ENCODE data around the gene PTPN1.
A peak's percentile ranks its signal among the peaks of the same experiment; 100 is the strongest.
"Not testable (repeated sequence)": the region's sequence is repeated elsewhere in the genome, so short reads cannot be mapped to it uniquely, and the experiment has no call there.

Gene PTPN1

DNA sequence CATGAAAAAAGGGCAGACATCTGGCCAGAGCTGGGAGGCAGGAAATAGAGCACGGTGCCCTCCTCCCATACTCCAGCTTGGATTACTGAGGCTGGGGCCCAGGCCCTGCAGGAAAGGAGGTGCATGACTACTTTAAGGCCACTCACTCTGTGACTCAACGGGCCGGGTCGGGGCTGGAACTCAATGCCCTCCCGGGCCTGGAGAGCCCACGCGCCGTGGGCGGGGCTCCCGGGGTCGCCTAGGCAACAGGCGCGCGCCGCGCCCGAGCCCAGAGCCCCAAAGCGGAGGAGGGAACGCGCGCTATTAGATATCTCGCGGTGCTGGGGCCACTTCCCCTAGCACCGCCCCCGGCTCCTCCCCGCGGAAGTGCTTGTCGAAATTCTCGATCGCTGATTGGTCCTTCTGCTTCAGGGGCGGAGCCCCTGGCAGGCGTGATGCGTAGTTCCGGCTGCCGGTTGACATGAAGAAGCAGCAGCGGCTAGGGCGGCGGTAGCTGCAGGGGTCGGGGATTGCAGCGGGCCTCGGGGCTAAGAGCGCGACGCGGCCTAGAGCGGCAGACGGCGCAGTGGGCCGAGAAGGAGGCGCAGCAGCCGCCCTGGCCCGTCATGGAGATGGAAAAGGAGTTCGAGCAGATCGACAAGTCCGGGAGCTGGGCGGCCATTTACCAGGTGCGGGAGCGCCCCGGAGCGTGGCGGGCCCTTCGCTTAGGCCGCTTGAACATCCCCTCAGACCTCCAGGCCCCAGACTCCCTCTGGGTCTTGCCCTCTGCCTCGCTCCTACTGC, at the start of gene PTPN1:
TSS of gene PTPN1 (plus strand) at position 461 of the 783 bp plus-strand sequence. CDS start at position 606, 145 bp downstream.
- DNase-seq = peak; percentile 95 to 98

- DNase-seq = peak; percentile 69 to 82
Measured at GRCh38 chr20:50460608-50461267, 49.4 kb upstream of the PTPN1 start.

- DNase-seq = no peak
Measured at GRCh38 chr20:50462093-50462690, 48.0 kb upstream of the PTPN1 start.

DNA sequence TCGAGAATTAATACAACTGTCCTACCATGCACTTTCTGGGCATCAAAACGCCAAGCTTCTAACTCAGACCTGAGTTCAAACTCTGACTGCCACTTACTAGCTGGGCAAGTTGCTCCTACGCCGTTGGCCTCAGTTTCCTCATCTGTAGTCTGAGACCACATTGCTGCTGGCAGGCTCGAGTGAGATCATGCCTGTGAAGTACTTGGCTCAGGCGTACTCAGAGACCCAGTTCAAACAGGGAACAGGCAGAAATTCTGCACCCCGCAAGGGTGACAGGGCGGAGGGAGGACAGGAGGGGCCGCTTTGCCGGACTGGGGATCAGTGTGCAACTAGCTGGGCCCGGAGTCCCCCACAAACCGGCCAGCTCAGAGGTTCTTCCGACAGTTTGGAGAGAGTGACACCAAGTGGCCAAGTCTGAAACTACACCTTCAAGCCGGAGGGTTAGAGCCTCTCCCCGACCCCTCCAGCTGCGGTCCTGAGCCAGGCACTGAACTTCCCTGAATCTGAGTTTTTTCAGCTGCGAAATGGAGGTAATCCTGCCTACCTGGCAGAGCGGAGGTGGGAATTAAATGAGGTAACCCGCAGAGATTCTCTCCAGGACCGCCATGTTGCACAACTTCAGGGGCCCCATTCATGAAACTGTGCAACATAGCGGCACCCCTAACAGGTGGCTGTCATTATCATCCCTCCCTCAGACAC, 46.0 kb upstream of the PTPN1 start:
- DNase-seq = peak; percentile 59 to 65

DNA sequence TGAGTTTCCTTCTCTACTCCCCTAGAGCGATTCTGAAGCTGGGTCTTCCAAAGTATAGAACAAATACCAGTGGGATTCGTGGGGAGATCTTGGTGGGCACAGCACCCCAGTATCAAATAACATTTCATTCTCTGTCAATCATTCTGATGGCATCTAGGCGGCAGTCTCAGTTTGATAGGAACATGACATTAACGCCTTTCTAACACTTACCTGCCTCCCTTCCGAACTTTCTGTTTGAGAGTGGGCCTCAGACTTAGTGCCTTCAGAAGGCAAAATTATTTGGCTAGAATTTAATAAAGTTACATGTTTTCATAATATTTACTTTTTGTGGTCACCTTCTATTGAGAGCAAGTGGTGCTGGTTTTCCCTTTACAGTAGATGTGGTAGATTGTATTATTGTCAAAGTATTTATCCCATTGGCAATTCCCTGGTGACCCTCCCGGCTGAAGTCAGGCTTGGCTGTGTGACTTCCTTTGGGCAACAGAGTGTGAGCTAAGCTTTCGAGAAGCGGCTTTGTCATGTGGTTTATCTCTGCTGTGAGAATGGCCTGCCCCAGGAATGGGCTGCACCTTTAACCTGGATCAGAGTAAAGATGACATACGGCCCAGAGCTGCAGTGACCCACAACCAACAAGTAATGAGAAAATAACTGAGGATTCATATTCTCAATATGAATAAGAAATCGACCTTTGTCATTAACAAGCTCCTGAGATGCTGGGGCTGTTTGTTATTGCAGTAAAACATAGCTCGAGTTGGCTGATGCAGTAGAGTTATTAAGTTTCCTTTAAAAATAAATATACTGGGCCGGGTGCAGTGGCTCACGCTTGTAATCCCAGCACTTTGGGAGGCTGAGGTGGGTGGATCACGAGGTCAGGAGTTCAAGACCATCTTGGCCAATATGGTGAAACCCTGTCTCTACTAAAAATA, 45.2 kb upstream of the PTPN1 start:
- no peak for DNase-seq

GRCh38 chr20:50467174-50467573, 43.0 kb upstream of the PTPN1 start:
- no peak for DNase-seq

DNA sequence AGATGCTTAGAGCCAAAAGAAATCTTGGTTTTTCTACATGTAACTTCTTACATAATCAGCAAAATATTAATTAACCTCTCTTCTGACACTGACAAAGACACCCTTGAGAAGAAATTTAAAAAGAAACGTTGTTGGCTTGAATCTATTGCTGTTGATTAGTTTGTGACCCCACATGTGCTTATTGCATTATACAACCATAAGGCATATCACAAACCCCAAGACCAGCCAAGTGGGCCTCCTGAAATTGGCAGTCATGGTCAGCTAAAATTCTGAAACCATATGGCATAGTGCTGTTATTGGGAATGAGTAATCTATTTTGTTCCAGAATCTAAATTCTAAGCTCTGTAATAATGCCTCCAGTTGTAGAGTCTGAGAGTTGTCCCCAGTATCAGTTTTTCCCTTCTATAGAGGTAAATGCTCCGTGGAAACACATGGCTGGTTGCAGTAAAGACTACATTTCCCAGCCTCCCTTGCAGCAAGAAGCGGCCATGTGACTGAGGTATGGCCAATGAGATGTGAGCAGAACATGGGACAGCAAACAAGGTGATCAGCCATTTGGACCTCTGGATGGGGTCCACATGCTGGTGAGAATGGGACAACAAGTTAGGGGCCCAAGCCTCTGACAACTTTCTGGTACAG, 42.3 kb upstream of the PTPN1 start:
- peak; percentile 52 to 62 for DNase-seq

DNA sequence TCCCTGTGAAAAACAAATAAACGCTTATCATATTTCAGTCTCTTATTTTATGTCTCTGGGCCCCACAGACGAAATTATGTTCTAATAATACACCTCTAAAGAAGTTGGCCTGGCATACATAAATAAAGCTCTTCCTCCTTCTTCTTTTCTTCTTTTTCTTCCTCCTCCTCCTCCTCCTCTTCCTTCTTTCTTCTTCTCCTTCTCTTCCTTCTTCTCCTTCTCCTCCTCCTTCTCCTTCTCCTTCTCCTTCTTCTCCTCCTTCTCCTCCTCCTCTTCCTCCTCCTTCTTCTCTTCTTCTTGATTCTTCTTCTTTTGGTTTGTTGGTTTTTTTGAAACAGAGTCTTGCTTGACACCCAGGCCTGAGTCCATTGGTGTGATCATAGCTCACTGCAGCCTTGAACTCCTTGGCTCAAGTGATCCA, 41.8 kb upstream of the PTPN1 start:
- DNase-seq = no peak

GRCh38 chr20:50469176-50469723, 40.9 kb upstream of the PTPN1 start:
- DNase-seq = no peak

- DNase-seq = no peak
Measured at GRCh38 chr20:50469796-50470195, 40.4 kb upstream of the PTPN1 start.

- DNase-seq = no peak
Measured at GRCh38 chr20:50470264-50470858, 39.8 kb upstream of the PTPN1 start.

GRCh38 chr20:50471231-50471630, 39.0 kb upstream of the PTPN1 start:
- no peak for DNase-seq

- DNase-seq = no peak
Measured at GRCh38 chr20:50472693-50473664, 37.2 kb upstream of the PTPN1 start.

GRCh38 chr20:50474356-50474755, 35.8 kb upstream of the PTPN1 start:
- DNase-seq = not testable (repeated sequence)

DNA sequence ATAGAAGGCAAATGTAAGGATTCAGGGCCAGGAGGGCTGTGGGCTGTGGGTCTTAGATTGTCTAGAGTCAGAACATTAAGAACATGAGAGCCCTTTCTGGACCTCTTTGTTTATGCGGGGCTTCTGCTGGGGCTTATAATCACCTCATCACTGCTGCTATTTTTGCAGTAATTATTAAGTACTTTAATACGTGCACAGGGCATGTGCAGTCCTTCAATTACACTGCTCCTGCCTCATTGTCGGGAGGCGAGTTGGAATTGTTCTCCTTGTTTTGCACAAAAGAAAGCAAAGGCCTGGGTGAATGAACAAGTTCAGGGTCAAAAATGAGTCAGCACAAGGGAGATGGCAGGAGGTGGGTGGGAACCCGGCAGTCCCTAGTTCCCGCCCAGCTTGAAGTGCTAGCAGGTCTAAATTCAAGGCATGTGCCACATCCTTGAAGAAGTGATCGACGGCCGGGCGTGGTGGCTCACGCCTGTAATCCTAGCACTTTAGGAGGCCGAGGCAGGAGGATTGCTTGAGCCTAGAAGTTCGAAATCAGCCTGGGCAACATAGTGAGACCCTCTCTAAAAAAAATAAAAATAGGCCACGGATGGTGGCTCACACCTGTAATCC, 34.4 kb upstream of the PTPN1 start:
- DNase-seq = no peak

- no peak for DNase-seq
Measured at GRCh38 chr20:50477239-50477872, 32.8 kb upstream of the PTPN1 start.

DNA sequence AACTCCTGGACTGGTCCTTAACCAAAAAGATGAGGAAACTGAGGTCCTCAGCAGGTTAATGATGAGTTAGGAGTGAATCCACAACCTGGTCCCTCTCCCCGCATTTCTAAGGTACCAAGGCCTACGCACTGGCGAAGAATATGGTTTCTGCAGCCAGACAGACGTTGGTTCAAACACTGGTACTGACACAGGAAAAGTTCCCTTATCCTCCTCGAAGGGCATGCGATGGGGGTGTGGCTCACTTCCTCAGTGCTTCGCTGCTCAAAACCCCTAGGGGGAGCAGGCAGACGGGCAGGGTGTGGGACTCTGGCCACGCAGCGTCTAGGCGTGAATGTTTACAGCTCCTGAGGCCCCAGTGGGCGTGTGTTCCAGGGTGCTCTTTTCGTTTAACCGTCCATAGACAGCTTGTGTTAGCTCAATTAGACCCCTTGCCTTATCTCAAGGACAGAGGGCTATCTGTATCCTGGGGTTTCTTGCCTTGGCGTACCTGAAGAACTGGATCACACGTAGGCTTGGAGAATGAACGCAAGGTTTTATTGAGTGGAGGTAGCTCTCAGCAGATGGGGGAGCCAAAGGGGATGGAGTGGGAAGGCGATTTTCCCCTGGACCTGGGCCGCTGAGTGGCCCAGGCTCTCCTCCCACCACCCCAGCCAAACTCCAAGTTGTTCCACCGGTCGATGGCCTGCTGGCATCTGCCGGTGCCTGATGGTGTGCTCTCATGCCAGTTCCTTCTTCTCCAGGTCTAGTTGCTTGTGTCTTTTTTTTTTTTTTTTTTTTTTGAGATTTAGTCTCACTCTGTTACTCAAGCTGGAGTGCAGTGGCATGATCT, 31.8 kb upstream of the PTPN1 start:
- DNase-seq = peak; percentile 80 to 89

DNA sequence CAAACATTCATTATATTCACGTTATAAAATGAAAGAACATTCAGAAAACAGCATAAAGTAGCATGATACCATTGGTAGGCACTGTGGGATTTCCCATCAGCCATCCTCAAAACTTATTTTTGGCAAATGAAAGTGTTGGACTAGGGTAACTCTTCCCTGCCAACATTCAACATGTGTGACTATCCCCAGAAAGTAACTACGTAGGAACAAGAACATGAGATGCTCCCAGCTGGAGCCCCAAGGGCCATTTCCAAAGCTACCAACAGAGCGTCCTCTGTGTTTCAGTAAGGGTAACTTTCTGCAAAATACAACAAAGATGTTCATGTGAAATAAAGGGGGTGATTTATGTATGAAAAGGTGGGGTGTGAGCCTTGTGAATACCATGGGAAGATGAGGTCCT, 28.4 kb upstream of the PTPN1 start:
- DNase-seq = no peak

All from Kasumi-1 (cell line).